Loucy (cell line): ENCODE results near the gene PDK4.

Source experiments
- EZH2phosphoT487 ChIP-seq: fragments of 200-600 bp; IDR thresholded peaks from 2 replicates; pipeline ENCODE4 v1.6.1; 2018; ENCODE audit warnings: antibody characterized with exemption, mild to moderate bottlenecking, moderate library complexity, borderline replicate concordance
- TF ChIP-seq, protein P1 (sequence below): fragments of 200-600 bp; sonication (generic); conservative IDR thresholded peaks from 2 replicates; pipeline ENCODE4 v1.5.1; 2014; ENCODE audit warnings: mild to moderate bottlenecking, antibody characterized with exemption, low read length

DNA sequence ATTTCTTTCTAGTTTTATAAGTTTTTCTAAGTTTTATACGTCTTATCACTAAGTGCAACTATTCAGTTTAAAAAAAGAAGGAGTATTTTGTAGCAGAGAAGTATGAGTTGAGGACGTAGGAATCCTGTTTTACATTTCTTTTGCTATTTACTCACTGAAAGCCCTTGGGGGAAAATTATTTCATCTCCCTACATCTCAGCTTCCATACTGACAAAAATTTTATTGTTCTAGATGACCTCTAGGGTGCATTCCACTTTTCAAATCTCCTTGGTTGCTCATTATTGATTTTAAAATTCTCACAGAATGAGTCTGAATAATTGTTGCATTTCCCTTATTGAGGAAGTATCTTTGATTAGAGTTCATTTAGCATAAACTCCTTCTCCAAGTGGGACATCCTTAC, 14.9 kb upstream of the PDK4 start:
- TF ChIP-seq, protein P1, sequence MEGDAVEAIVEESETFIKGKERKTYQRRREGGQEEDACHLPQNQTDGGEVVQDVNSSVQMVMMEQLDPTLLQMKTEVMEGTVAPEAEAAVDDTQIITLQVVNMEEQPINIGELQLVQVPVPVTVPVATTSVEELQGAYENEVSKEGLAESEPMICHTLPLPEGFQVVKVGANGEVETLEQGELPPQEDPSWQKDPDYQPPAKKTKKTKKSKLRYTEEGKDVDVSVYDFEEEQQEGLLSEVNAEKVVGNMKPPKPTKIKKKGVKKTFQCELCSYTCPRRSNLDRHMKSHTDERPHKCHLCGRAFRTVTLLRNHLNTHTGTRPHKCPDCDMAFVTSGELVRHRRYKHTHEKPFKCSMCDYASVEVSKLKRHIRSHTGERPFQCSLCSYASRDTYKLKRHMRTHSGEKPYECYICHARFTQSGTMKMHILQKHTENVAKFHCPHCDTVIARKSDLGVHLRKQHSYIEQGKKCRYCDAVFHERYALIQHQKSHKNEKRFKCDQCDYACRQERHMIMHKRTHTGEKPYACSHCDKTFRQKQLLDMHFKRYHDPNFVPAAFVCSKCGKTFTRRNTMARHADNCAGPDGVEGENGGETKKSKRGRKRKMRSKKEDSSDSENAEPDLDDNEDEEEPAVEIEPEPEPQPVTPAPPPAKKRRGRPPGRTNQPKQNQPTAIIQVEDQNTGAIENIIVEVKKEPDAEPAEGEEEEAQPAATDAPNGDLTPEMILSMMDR: no peak
- no peak for TF ChIP-seq EZH2phosphoT487
